SK-N-MC (cell line): ENCODE results near the gene CTXND2.

Source experiments
- EZH2 ChIP-seq: fragments of 200-600 bp; sonication (generic); IDR thresholded peaks from one replicate; pipeline ENCODE4 v1.6.1; 2017; ENCODE audit warnings: antibody characterized with exemption
- FOXP2 ChIP-seq: optimal IDR thresholded peaks from 2 replicates; pipeline ENCODE3; 2011; ENCODE audit warnings: mild to moderate bottlenecking, moderate library complexity; ENCODE audit not compliant: insufficient read depth; ENCODE audit errors: extremely low read length, control extremely low read depth
- POLR2AphosphoS5 ChIP-seq: IDR thresholded peaks from 2 replicates; pipeline ENCODE4 v1.6.1; 2012; ENCODE audit warnings: mild to moderate bottlenecking, low read depth, low read length, borderline replicate concordance

DNA sequence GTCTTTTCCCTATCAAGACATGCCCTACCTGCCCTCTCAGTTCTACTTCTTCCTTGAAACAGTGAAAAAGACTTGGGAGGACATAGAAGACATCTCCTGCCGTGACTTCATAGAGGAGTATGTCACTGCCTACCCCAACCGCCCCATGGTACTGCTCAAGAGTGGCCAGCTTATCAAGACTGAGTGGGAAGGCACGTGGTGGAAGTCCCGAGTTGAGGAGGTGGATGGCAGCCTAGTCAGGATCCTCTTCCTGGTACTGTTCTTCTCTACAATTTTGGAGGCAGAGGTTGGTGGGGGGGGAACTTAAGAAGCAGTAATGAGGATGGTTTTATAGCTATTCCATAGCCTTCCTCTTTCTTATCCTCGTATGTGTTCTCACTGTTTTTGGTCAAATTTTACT, 57.9 kb downstream of the CTXND2 start:
- TF ChIP-seq POLR2AphosphoS5 (no peak), EZH2 (no peak), FOXP2 (no peak)
